ENCODE measurements around the gene F11R.
"Not testable (repeated sequence)": the region's sequence is repeated elsewhere in the genome, so short reads cannot be mapped to it uniquely, and the experiment has no call there.

The F11R gene

DNA sequence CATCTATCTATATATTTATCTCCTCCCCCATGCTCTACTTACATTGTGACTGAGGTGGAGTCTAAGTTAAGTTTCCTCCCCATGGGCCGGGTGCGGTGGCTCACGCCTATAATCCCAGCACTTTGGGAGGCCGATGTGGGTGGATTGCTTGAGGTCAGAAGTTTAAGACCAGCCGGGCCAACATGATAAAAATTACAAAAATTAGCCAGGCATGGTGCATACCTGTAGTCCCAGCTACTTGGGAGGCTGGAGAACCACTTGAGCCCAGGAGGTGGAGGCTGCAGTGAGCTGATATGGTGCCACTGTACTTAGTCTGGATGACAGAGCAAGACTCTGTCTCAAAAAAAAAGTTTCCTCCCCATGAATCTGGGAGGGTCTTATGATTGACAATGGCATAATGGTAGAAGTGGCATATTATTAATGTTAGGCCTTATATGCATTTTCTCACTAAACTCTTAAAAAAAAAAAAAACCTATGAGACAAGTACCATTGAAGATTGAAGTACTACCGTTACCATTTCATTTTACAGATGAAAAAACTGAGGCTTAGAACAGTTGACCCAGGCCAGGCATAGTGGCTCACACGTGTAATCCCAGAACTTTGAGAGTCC is 11.2 kb downstream of the F11R start:
- DNase-seq: no peak

DNA sequence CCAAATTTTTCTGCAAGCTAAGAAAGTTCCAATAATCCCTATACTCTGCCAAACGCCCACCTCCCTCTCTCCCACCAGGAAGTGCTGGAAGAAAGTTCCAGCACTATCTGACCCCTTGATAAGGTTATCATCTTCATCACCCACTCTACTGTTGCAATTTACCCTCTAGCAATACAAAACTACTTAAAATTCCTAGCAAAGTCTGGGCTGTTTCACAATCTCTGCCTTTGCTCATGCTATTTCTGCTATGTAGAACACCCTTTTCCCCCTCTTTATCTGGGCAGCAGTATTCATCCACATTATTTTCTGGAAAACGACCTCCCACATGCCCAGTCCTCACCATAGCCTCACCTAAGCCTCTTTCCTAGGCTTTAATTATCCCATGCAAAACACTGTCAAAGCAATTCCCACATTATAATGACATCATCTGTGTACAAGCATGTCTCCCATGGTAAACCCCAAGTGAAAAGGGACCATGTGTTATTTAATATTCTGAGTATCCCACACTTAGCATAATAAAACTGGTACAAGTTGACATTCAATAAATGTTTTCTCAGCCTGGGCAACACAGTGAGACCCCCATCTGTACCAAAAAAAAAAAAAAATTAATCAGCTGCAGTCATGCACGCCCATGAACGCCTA is 12.0 kb downstream of the F11R start:
- DNase-seq: no peak

DNA sequence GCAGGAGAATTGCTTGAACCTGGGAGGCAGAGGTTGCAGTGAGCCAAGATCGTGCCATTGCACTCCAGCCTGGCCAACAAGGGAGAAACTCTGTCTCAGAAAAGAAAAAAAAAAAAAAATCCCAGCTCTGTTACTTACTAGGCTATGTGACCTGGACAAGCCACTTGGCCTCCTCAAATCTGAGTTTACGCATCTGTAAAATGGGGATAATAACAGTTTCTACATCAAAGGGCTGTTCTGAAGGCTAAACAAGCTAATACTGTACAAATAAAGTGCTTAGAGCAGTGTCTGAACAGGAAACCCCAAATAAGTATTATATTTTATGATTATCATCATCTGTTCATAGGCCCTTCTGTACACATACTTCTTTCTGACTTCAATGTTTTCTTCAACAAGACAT is 13.6 kb downstream of the F11R start:
- DNase-seq: no peak

DNA sequence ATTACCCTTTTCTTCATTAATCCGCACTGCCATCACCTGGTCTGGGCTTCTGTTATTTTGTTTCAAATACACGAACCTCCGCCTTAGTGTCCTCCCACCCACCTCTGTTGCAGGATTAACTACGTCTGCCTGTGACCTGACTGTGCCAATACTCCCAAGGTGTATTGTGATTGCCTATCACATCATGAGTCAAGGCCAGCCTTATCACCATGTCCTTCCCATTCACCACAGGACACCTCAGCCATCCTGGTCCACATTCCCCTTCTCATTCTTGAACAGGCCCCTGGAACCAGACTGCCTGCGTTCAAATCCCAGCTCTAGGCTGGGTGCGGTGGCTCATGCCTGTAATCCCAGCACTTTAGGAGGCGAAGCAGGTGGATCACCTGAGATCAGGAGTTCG is 14.4 kb downstream of the F11R start:
- no peak for DNase-seq

DNA sequence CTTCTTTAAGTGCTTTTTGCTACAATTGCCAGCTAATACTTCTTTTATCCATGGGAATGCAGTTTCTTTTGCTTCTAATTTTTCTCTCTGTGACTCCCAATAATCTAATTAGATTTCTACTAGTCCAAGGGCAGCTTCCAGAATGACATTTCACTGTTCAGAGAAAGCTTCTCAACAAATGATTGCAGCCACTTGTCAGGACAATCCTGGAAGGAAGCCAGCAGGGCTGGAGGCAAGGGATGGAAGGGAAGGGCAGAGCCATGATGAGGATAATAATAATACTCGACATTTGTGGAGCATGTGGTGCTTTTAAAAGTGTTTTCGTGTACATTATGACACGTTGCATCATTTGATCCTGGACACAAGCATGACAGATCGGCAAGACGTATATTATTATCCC is 19.4 kb downstream of the F11R start:
- DNase-seq: no peak

DNA sequence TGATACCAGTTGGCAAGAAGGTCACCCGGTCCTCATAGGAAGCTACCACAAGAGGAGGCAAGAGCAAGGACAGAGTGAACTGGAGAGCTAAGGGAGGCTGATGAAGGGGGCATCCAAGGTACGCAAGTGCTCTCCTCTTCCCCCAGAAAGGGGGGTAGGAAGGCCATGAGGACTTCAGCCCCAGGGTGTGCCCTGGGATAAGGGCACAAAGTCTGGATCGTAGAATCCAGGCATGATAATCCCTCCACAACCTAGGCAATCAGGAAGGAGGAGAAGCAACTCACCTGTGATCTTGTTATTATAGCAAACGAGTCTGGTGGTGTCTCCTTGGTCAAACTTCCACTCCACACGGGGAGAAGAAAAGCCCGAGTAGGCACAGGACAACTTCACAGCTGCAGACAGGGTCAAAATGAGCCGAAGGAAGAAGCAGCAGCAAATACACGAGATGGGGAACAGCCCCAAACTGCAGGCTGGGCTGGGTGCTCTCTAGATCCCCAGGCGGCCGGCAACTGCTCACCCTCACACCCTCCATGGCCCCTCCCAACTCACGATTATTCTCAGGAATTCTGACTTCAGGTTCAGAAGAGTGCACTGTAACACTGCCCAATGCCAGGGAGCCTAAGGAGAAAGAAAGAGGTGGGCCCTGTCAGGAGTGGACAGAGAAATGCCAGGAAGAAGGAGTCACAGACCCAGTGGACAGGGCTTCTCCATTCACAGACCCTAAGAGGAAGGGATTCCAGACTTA is 20.0 kb downstream of the F11R start:
- DNase-seq: no peak

DNA sequence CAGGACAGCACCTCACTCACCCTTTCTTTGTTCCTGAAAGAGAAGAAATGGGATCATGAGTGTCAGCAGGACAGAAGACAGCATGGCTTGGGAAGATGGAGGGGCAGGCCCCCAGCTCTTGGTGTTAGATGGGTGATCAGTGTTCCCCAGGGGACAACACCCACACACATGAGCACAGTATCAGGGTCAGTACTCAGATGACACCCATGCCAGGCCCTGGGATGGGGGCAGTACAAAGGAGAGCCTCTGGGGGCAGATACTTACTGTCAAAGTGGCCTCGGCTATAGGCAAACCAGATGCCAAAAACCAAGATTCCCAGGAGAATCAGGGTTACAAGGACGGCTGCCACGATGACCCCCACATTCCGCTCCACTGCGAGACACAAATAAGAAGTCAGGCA is 21.6 kb downstream of the F11R start:
- DNase-seq: no peak

DNA sequence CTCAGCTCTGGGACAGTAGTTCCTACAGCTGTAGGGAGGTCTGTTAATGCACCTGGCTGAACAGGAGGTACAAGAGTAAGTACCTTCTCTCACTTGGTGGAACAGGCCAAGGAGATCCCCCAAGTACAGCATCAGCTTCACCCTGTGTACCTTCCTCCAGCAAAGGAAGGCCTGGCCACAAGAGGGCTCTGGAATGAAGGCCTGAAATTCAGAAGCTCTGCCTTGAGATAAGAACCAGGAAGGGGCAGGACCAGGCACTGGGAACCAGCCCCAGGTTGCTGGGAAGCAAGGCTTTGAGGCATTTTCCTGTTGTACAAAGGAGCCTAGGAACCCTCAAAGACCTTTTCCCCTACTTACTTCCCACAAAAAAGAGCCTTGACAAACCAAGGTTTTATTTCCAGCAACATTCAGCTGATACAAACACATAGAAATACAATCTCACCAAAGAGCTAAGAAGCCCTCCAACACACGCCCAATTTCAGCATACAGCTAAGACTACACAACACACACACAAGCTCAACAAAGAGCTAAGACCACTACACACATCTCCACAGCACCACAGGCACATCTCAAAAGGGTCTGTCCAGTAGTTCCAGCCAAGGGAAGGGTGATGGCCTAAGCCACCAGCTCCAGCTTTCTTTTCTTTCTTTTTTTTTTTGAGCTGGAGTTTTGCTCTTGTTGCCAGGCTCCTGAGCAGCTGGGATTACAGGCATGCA is 23.5 kb downstream of the F11R start:
- DNase-seq: peak; percentile 45 to 58

DNA sequence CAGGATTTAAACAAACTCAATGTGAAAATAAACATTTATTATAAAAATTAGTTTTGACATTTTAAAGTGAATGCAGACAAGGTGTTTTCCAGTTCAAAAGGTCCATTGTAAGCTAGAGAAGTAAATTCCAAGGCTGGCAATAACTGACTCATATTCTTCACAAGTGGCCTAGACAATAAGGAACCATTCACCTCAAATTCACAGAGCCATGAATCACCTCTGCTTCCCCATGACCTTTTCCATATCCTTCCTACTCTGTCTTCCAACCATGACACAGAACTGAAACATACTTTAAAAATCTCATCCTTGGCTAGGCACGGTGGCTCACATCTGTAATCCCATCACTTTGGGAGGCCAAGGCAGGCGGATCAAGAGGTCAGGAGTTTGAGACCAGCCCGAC is 24.8 kb downstream of the F11R start:
- DNase-seq: no peak

DNA sequence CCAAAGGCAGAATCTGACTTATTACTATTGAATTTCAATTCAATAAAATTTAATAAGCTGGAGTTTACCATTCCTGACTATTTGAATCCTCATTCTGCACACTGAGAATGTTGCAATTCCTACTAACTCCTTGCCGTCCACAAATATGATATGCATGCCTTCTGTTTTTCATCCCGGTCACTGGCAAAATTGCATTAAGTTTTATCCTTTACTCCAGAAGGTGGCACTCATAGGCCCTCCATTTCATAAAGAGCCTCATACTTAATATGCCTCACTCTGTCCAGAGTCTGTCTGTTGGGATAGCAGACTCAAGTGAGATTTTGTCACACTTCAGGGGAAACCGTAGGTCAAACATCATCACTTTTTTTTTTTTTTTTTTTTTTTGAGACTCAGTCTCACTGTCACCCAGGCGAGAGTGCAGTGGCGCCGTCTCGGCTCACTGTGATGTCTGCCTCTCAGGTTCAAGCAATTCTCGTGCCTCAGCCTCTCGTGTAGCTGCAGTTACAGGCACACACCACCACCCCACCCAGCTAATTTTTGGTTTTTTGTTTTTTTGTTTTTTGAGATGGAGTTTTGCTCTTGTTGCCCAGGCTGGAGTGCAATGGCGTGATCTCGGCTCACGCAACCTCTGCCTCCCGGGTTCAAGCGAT is 27.3 kb downstream of the F11R start:
- DNase-seq: no peak

DNA sequence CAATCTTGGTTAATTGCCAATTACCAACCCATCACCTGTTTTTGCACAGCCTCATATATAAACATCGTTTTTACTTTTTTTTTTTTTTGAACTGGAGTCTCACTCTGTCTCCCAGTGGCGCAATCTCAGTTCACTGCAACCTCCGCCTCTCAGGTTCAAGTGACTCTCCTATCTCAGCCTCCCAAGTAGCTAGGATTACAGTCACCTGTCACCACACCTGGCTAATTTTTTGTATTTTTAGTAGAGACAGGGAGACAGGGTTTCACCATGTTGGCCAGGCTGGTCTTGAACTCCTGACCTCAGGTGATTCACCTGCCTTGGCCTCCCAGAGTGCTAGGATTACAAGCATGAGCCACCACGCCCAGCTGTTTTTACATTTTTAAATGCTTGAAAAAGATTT is 28.9 kb downstream of the F11R start:
- DNase-seq: not testable (repeated sequence)

DNA sequence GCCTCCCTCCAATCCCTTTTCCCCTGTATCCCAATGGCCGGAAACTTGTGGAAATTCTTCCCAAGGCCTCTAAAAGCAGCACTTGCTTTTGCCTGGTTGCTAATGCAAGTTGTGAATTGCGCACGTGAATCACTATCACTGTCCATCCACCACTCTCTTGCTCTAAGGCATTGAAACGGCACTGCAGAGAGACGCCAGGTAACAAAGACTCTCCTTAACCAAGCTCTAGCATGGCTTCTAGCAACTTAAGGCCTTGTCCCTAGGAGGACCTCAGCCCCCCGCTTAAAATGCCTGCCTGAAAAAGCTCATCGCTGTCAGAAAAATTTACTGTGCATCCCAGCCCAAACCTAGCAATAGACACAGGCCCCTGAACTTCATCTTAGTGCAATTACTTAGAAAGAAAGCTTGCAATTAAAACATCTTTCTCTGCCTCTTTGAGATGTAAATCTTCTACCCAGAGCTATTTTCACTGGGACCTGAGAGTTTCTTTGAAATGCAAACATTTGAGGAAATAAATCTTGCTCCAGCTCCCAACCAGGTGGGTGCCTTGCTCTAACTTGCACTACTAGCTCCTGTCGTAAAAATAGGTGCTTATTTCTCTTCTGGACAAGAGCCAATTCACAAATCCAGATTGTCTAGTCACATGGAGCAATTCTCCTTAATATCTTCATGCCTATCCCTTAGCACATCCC is 33.4 kb downstream of the F11R start:
- no peak for DNase-seq

DNA sequence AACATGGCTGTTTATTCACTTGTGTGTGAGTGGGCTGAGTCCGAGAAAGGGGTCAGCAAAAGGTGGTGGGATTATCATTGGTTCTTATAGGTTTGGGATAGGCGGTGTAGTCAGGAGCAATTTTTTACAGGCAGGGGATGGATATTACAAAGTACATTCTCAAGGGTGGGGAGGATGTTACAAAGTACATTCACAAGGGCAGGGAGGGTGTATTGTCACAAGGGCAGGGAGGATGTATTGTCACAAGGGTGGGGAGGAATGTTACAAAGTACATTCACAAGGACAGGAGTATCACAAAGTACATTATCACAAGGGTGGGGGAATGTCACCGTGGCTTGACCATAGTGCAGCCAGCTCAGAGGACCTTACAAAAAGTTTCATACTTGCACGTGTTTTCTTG is 35.2 kb downstream of the F11R start:
- no peak for DNase-seq

DNA sequence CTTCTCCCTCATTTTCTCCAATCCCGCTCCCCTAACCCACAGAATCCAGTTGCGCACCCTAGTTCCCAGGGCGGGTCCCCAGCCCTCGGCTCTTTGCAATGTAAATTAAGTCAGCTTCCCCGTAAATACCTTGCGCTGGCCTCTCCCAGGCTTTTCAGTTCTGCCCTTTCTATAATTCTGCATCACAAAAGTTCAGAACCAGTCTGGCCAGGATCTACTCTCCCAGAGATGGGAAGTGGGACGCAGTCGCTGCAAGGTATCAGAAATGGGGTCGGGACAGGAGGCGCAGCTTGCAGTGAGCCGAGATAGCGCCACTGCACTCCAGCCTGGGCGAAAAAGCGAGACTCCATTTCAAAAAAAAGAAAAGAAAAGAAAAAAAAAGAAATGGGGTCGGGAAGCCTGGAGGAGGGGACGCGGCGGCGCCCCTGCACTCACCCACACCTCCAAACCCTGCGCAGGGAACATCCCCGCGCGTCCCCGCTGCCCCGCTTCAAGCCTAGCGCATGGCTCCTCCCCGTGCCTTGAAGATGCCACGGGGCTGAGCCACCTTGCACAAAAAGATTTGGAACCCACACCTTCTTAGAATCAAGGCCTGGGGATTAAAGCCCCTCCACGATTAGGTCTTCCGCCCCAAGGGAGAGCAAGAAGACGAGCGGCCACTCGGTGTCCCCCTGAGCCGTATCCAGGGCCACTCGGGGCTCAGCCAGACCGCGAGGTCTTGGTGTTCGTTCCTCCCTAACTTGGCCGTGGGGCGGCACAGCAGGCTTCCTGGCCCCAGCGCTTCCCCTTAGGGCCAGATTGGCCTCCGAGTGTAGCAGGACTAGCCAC is 39.2 kb downstream of the F11R start:
- DNase-seq: peak; percentile 24 to 28

DNA sequence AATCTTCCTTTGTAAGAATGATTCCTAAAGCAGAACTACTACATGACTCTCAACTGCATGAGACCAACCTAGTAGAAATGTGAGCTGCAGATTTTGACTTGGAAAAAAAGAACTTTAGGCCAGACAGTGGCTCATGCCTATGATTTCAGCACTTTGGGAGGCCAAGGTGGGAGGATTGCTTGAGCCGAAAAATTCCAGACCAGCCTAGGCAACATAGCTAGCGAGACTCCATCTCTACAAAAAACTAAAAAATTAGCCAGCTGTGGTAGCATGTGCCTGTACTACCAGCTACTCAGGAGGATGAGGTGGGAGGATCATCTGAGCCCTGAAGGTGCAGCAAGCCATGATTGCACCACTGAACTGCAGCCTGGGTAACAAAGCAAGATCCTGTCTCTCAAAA is 41.7 kb downstream of the F11R start:
- no peak for DNase-seq

DNA sequence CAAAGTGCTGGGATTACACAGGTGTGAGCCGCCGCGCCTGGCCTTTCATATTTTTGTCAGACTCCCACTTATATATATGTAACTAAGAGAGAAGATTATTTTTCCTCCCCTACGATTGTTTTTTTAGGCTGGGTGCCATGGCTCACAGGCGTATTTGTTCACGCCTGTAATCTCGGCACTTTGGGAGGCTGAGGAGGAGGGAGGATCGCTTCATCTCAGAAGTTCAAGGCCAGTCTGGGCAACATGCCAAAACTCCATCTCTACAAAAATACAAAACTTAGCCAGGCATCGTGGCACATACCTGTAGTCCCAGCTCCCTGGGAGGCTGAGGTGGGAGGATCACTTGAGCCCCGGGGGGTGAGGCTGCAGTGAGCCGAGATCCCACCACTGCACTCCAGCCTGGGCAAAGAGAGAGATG is 42.4 kb downstream of the F11R start:
- DNase-seq: no peak

DNA sequence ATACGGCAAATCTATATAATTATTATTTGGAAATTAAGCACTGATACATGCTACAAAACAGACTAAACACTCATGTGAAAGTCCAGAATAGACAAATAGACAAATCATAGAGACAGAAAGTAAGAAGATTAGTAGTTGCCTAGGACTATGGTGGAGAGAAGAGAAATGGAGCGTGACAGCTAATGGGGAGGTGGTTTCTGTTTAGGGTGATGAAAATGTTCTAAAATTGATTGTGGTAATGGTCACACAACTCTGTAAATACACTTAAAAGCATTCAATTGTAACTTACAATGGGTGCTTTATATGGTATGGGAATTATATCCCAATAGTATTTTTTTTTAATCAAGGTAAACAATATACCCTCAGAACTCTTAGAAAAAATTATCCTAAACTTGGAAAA is 45.9 kb downstream of the F11R start:
- no peak for DNase-seq

DNA sequence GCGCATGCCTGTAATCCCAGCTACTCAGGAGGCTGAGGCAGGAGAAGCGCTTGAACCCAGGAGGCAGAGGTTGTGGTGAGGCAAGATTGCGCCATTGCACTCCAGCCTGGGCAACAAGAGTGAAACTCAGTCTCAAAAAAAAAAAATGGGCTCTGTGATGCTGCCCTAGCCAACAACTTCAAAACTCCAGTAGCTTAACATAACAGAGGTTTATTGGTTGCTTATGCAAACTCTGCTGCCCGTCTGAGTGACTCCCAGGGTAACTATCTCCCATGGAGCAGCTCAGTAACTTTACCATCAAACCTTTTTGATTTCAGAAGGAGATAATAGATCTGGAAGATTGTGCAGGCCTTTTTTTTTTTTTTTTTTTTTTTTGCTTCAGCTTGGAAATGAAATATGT is 47.5 kb downstream of the F11R start:
- DNase-seq: no peak

DNA sequence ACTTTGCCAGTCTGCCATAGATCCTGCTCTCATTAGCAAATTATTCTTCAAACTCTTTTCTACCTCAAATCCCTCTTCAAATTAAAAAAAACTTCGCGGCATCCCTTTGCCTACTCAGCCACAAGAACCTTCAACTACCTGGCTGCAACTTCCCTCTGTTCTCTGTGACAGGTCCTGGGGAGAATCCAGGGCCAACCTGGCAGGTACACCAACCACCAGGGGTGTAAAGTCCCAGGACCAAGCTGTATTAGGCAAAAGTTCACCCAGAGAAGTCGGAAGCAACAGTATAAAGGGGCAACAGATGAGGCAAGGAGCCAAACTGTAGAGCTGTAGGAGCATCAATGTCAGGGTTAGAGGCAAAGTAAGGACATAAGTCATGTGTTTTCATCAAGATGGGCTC is 48.0 kb downstream of the F11R start:
- DNase-seq: no peak

DNA sequence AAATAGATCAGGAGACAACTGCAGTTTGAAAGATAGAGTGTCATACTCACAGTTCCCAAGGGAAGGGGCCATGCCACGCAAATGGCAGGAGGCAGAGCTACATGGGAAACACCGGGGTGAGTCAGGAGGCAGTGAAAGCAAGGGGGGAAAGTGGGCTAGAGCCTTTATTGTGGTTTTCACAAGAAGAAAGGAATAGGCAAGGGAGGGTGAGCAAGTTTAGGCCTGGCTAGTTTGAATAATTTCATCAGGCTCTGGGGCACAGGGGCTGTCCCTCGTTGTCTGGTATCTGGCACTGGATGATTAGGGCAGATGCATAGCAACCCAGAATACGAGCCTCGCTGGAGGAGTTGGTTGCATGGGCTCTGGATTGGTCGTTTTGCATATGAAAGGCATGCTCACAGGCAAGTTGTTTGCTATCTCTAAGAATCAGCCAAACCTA is 49.3 kb downstream of the F11R start:
- DNase-seq: peak; percentile 47 to 48

DNA sequence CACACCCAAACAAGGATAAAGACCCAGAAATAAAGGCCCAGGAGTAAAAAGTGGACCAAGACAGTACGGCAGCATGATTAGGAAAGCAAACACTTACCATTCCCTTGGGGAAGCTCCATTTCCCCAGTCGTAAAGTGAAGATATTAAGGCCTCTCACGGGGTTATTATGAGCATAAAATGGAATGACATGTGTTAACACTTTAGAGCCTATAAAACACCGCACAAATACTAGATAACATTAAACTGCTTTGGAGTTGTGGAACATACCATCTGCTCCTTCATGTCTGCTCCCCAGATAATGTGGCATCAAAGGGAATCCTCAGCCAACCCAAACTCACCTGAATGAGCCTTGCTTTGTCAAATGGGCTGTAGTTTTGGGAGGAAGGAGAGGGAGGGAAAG is 57.4 kb downstream of the F11R start:
- no peak for DNase-seq

DNA sequence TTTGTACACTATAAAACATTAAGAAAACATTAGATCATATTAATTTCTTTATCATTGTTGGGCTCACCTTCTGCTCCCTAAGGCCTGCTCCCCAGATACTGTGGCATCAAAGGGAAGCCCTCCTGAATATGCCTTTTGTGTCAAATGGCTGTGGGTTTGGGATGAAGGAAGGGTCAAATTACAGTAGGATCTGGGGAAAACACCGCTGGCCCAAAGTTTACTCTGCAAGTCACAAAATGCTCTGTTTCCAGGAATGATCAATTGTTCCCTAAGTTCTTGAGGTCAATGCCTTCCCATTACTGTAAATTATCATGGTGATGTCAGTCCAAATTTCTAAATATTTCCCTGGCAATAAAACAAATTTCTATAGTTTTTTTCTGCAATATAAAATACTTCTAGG is 59.5 kb downstream of the F11R start:
- DNase-seq: no peak

All from stimulated activated CD4-positive, alpha-beta T cell treated with anti-CD3 and anti-CD28 coated beads, Interleukin-2, amount 100 ng/mL, for 24 hours (primary cell).